Measurements from ENCODE around the gene TMPRSS11F. TPM values are rescaled to one million over a fixed set of nuclear protein-coding genes. Genes with fewer than 3 reads are reported as not detected.

The TMPRSS11F gene
- total RNA-seq, 4 donors from 2014 or later = 0.52 TPM; not detected in 3

GRCh38 chr4:68148800-68149685, 19.4 kb upstream of the TMPRSS11F start:
- peaks cover 0 to 16% (median 0%) of the 10 kb centered on the region in 3 donors for H3K9me3 ChIP-seq
- no peak overlapping the region for H3K4me3 ChIP-seq
- H3K36me3 ChIP-seq = no peaks in the 10 kb centered on the region
- no peaks in the 10 kb centered on the region for H3K4me1 ChIP-seq
- TF ChIP-seq CTCF (IDR thresholded peaks at IDR 0.05) = no peak
- no peak for TF ChIP-seq POLR2A (IDR thresholded peaks at IDR 0.05)
- TF ChIP-seq POLR2AphosphoS5 (IDR thresholded peaks at IDR 0.05) = no peak
- WGBS, 2 donors (ENCODE audit: low coverage in 1 of 2) = 75% methylated on average over 1 of the region's 3 CpGs; no CpG with 5 or more reads in 1 of the 2 donors
- no peak overlapping the region for H3K27ac ChIP-seq
- H3K27me3 ChIP-seq = no peaks in the 10 kb centered on the region
- no peak for ATAC-seq

DNA sequence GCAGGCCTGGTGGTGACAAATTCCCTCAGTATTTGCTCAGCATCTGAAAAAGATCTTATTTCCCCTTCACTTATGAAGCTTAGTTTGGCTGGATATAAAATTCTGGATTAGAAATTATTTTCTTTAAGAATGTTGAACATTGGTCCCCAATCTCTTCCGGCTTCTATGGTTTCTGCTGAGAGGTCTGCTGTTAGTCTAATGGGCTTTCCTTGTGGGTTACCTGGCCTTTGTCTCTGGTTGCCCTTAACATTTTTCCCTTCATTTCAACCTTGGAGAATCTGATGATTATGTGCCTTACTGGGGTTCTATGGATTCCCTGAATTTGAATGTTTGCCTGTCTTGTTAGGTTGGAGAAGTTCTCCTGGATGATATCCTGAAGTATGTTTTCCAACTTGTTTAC, 17.4 kb upstream of the TMPRSS11F start:
- H3K27ac ChIP-seq = no peak overlapping the region
- no peaks in the 10 kb centered on the region for H3K36me3 ChIP-seq
- no peaks in the 10 kb centered on the region for H3K4me1 ChIP-seq
- 100% methylated on average over 1 of the region's 1 CpG for WGBS, 2 donors (ENCODE audit: low coverage in 1 of 2)
- TF ChIP-seq POLR2A (IDR thresholded peaks at IDR 0.05) (no peak), CTCF (IDR thresholded peaks at IDR 0.05) (no peak), POLR2AphosphoS5 (IDR thresholded peaks at IDR 0.05) (no peak), EP300 (IDR thresholded peaks at IDR 0.05) (no peak)
- no peaks in the 10 kb centered on the region for H3K27me3 ChIP-seq
- peaks cover 0 to 16% (median 0%) of the 10 kb centered on the region in 3 donors for H3K9me3 ChIP-seq
- ATAC-seq = no peak
- no peak overlapping the region for H3K4me3 ChIP-seq

DNA sequence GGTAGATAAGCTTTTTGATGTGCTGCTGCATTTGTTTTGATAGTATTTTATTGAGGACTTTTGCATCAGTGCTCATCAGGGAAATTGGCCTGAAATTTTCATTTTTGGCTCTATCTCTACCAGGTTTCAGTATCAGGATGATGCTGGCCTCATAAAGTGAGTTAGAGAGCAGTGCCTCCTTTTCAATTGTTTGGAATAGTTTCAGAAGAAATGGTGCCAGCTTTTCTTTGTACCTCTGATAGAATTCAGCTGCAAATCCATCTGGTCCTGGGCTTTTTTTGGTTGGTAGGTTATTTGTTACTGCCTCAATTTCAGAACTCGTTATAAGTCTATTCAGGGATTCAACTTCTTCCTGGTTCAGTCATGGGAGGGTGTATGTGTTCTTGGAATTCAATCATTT, 15.6 kb upstream of the TMPRSS11F start:
- Histone ChIP-seq H3K4me1 (no peaks in the 10 kb centered on the region), H3K27me3 (no peaks in the 10 kb centered on the region), H3K4me3 (no peak overlapping the region), H3K27ac (no peak overlapping the region), H3K36me3 (no peaks in the 10 kb centered on the region), H3K9me3 (peaks cover 0 to 16% (median 0%) of the 10 kb centered on the region in 3 donors)
- no peak for ATAC-seq
- no peak for TF ChIP-seq POLR2AphosphoS5 (IDR thresholded peaks at IDR 0.05)
- WGBS, 2 donors (ENCODE audit: low coverage in 1 of 2) = 63 to 83% methylated on average over 1 of the region's 1 CpG

DNA sequence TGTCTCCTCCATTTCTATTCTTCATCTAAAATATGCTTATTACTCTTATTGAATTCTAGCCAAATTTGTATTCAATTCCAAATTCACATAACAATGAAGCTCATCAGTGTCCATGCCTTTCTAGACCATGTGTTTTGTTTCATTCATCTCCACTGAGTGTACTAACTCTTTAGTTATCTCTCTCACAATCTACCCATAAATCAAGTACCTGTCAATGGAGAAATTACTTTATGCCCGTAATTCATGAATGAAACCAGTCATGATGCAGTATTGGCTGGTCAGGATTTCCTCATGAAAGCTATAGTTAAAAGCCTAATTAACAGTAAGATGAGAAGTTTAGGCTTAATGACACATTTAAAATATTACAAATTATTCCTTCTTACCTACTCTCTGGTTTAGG, 12.2 kb upstream of the TMPRSS11F start:
- H3K27ac ChIP-seq = no peak overlapping the region
- H3K36me3 ChIP-seq = no peaks in the 10 kb centered on the region
- TF ChIP-seq POLR2AphosphoS5 (IDR thresholded peaks at IDR 0.05) (no peak), EP300 (IDR thresholded peaks at IDR 0.05) (no peak), POLR2A (IDR thresholded peaks at IDR 0.05) (no peak), CTCF (IDR thresholded peaks at IDR 0.05) (no peak)
- no peak overlapping the region for H3K4me3 ChIP-seq
- H3K4me1 ChIP-seq = no peaks in the 10 kb centered on the region
- 38 to 68% methylated on average over 1 of the region's 1 CpG for WGBS, 2 donors (ENCODE audit: low coverage in 1 of 2)
- H3K9me3 ChIP-seq = peaks cover 0 to under 1% (median 0%) of the 10 kb centered on the region in 3 donors
- no peak for ATAC-seq
- H3K27me3 ChIP-seq = no peaks in the 10 kb centered on the region

- no peak for ATAC-seq
- WGBS, 2 donors (ENCODE audit: low coverage in 1 of 2) = 83 to 100% methylated on average over 1 of the region's 2 CpGs
Observed at GRCh38 chr4:68132342-68132741, 2.7 kb upstream of the TMPRSS11F start.

More at GRCh38 chr4:68132342-68132741, 2.7 kb upstream of the TMPRSS11F start:
- Histone ChIP-seq H3K4me3 (no peak overlapping the region), H3K4me1 (no peaks in the 10 kb centered on the region), H3K36me3 (no peaks in the 10 kb centered on the region), H3K9me3 (no peaks in the 10 kb centered on the region), H3K27ac (no peak overlapping the region), H3K27me3 (no peaks in the 10 kb centered on the region)
- TF ChIP-seq EP300 (IDR thresholded peaks at IDR 0.05) (no peak), POLR2AphosphoS5 (IDR thresholded peaks at IDR 0.05) (no peak), CTCF (IDR thresholded peaks at IDR 0.05) (no peak), POLR2A (IDR thresholded peaks at IDR 0.05) (no peak)

Data from gastroesophageal sphincter (tissue), 4 donors.